ENCODE data around the gene USP32.

The USP32 gene

GRCh38 chr17:60311936-60312335 is 80.0 kb downstream of the USP32 start:
- peak; percentile 41; the same call in 2 of the 3 replicates for ATAC-seq
- TF ChIP-seq ISL1 (CRISPR knock-in tag; IDR thresholded peaks at IDR 0.05) (peak; percentile 52; the same call in 1 of the 2 replicates), CSDC2 (CRISPR knock-in tag; IDR thresholded peaks at IDR 0.05) (no peak), PATZ1 (CRISPR knock-in tag; IDR thresholded peaks at IDR 0.05; ENCODE audit: borderline replicate concordance) (no peak), POU6F1 (CRISPR knock-in tag; IDR thresholded peaks at IDR 0.05; ENCODE audit: borderline replicate concordance, low read depth) (no peak)

GRCh38 chr17:60311186-60311585 is 80.7 kb downstream of the USP32 start:
- TF ChIP-seq TOX (CRISPR knock-in tag; IDR thresholded peaks at IDR 0.05; ENCODE audit: borderline replicate concordance), result no peak
- TF ChIP-seq PPARA (CRISPR knock-in tag; IDR thresholded peaks at IDR 0.05; ENCODE audit: borderline replicate concordance), result no peak
- TF ChIP-seq PATZ1 (CRISPR knock-in tag; IDR thresholded peaks at IDR 0.05; ENCODE audit: borderline replicate concordance), result peak; percentile 16; the same call in 1 of the 2 replicates
- TF ChIP-seq ISL1 (CRISPR knock-in tag; IDR thresholded peaks at IDR 0.05), result peak; percentile 59; the same call in 1 of the 2 replicates
- no peak for TF ChIP-seq GLIS3 (CRISPR knock-in tag; IDR thresholded peaks at IDR 0.05)
- TF ChIP-seq CREB5 (CRISPR knock-in tag; IDR thresholded peaks at IDR 0.05; ENCODE audit: low read depth), result peak; percentile 71
- no peak for TF ChIP-seq TCF4 (CRISPR knock-in tag; IDR thresholded peaks at IDR 0.05; ENCODE audit: borderline replicate concordance)
- peak; percentile 33; the same call in 1 of the 3 replicates for ATAC-seq

GRCh38 chr17:60305141-60305540 is 86.8 kb downstream of the USP32 start:
- TF ChIP-seq CSRNP3 (CRISPR knock-in tag; IDR thresholded peaks at IDR 0.05), result no peak
- TF ChIP-seq TSHZ2 (CRISPR knock-in tag; IDR thresholded peaks at IDR 0.05), result no peak
- TF ChIP-seq PATZ1 (CRISPR knock-in tag; IDR thresholded peaks at IDR 0.05; ENCODE audit: borderline replicate concordance), result no peak
- no peak for TF ChIP-seq RARB (CRISPR knock-in tag; IDR thresholded peaks at IDR 0.05)
- TF ChIP-seq CREB5 (CRISPR knock-in tag; IDR thresholded peaks at IDR 0.05; ENCODE audit: low read depth), result no peak
- no peak for ATAC-seq
